HL-60/S4 treated with retinoic acid at 250 ng/mL for 4 days and 3 days (cell line): ENCODE results near the gene BRAT1.
"Not testable (repeated sequence)": the region's sequence is repeated elsewhere in the genome, so short reads cannot be mapped to it uniquely, and the experiment has no call there.

ENCODE experiments used
- in situ Hi-C: fragments of 300-500 bp; cut with MboI; formaldehyde crosslinking; loops from 2 replicates; pipeline ENCODE4 v1.7.0; 2022; ENCODE audit warnings: low sequenced_read_pairs

BRAT1 gene

GRCh38 chr7:2564970-2565540 lies 9.7 kb upstream of the BRAT1 start:
- in situ Hi-C loops: no loop called here

- in situ Hi-C loops: not testable (repeated sequence)
Measured at GRCh38 chr7:2563955-2564354, 8.6 kb upstream of the BRAT1 start.

- in situ Hi-C loops: no loop called here
Measured at GRCh38 chr7:2559283-2559950, 4.1 kb upstream of the BRAT1 start.

GRCh38 chr7:2558629-2559282 lies 3.4 kb upstream of the BRAT1 start, which contains the start of gene IQCE:
IQCE (plus strand) TSS chr7:2558979; CDS start chr7:2559182, 203 bp downstream.
- in situ Hi-C loops: no loop called here

GRCh38 chr7:2554661-2555111 lies 638 bp downstream of the BRAT1 start:
- in situ Hi-C loops: no loop called here

- in situ Hi-C loops: no loop called here
Measured at GRCh38 chr7:2553831-2554581, 1.3 kb downstream of the BRAT1 start.

- in situ Hi-C loops: no loop called here
Measured at GRCh38 chr7:2553108-2553507, 2.2 kb downstream of the BRAT1 start.

GRCh38 chr7:2551418-2551817 lies 3.9 kb downstream of the BRAT1 start:
- in situ Hi-C loops: no loop called here

GRCh38 chr7:2546776-2547586 lies 8.3 kb downstream of the BRAT1 start:
- in situ Hi-C loops: no loop called here

GRCh38 chr7:2545746-2546425 lies 9.4 kb downstream of the BRAT1 start:
- in situ Hi-C loops: no loop called here

GRCh38 chr7:2544541-2545188 lies 10.7 kb downstream of the BRAT1 start:
- in situ Hi-C loops: no loop called here

GRCh38 chr7:2542916-2543871 lies 12.1 kb downstream of the BRAT1 start:
- in situ Hi-C loops: no loop called here

GRCh38 chr7:2542011-2542915 lies 13.1 kb downstream of the BRAT1 start:
- in situ Hi-C loops: no loop called here

- in situ Hi-C loops: no loop called here
Measured at GRCh38 chr7:2541291-2542010, 13.9 kb downstream of the BRAT1 start.

- in situ Hi-C loops: no loop called here
Measured at GRCh38 chr7:2540641-2541051, 14.7 kb downstream of the BRAT1 start.

GRCh38 chr7:2540133-2540532 lies 15.2 kb downstream of the BRAT1 start:
- in situ Hi-C loops: no loop called here
